ENCODE results near the gene PTPN9. TPM values are rescaled to one million over a fixed set of nuclear protein-coding genes. Genes with fewer than 3 reads are reported as not detected.

The PTPN9 gene
- total and polyA plus RNA-seq, 2 of the 13 experiments (the other 11 are each of a cell fraction or from before 2014, with no cell fraction given) = 16.6 to 19.9 TPM

DNA sequence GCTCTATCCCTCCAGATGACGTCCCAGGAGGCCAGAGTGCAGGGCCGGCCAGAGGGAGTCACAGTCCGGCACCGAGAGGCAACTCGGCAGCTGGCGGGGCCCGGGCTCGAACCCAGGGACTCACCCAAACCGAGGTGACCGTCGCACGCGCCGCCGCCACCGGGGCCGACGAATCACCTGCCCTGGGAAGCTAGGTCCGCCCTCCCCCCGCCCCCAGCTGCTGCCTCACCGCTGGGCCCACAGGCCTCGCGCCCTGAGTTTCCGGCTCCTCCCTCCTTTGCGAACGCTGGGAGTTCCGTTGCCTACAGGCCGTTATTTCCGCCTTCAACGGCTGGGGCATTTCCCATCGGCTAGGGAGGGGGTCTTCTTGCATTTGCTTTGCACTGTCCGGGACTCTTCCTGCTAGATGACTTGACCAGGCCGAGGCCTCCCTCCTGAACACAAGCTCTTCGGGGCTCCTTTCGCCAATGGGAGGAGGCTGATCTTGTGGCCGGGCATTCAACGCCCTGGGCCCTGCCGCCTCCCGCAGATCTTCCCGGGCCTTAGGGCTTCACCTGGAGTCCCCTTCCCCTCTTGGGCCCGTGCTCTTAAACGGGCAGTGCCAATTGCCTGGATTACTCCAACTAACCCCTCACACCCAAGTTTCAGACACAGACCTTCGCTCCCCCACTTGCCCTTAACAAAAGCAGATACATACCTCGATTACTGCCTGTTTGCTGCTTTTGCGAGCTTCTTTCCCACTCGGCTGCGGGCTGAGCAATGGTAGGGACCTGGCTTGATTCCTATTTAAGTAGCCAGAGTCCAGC, 46.6 kb upstream of the PTPN9 start, which contains the start of gene SNUPN (continued):
- TF ChIP-seq ZNF230 (CRISPR knock-in tag; IDR thresholded peaks at IDR 0.05) (peak; percentile 58; the same call in 1 of the 2 replicates), SRSF1 (optimal IDR thresholded peaks at IDR 0.05; ENCODE audit: low read depth, low read length) (no peak), ZMYM4 (CRISPR knock-in tag; IDR thresholded peaks at IDR 0.05) (peak; percentile 67), NFKBIZ (CRISPR knock-in tag; IDR thresholded peaks at IDR 0.05) (peak; percentile 50; the same call in 1 of the 2 replicates), ZNF546 (CRISPR knock-in tag; conservative IDR thresholded peaks at IDR 0.05) (no peak), ZNF703 (CRISPR knock-in tag; IDR thresholded peaks at IDR 0.05; ENCODE audit: borderline replicate concordance) (0 out of 2 replicates have a peak, but pooled peaks have one; percentile 29), ZFX (CRISPR knock-in tag; IDR thresholded peaks at IDR 0.05; ENCODE audit: low read depth) (peak; percentile 98), PHB2 (IDR thresholded peaks at IDR 0.05; ENCODE audit: partially characterized antibody) (no peak), PITX1 (CRISPR knock-in tag; IDR thresholded peaks at IDR 0.05) (peak; percentile 46), HNRNPL (IDR thresholded peaks at IDR 0.05; ENCODE audit: low read depth, low read length) (0 out of 2 replicates have a peak, but pooled peaks have one; percentile 43), ZFP37 (CRISPR knock-in tag; IDR thresholded peaks at IDR 0.05; ENCODE audit: borderline replicate concordance) (peak; percentile 87), PHF21A (CRISPR knock-in tag; IDR thresholded peaks at IDR 0.05) (peak; percentile 83), SOX5 (CRISPR knock-in tag; IDR thresholded peaks at IDR 0.05; ENCODE audit: borderline replicate concordance) (peak; percentile 15; the same call in 1 of the 2 replicates), NCOA5 (CRISPR knock-in tag; IDR thresholded peaks at IDR 0.05) (no peak), ZNF337 (CRISPR knock-in tag; IDR thresholded peaks at IDR 0.05; ENCODE audit: borderline replicate concordance, low read depth) (no peak), ESRRA (CRISPR knock-in tag; IDR thresholded peaks at IDR 0.05; ENCODE audit: low read depth) (peak; percentile 27; the same call in 1 of the 2 replicates), ZSCAN25 (CRISPR knock-in tag; IDR thresholded peaks at IDR 0.05) (no peak), KLF11 (CRISPR knock-in tag; IDR thresholded peaks at IDR 0.05) (peak; percentile 61; the same call in 1 of the 2 replicates), ZBTB21 (CRISPR knock-in tag; IDR thresholded peaks at IDR 0.05) (no peak), MYNN (CRISPR knock-in tag; IDR thresholded peaks at IDR 0.05; ENCODE audit: low read depth) (no peak), MXI1 (IDR thresholded peaks at IDR 0.05; ENCODE audit: borderline replicate concordance, low read depth, low read length) (peak; percentile 71; the same call in 1 of the 3 replicates)
- TF ChIP-seq, protein P1, sequence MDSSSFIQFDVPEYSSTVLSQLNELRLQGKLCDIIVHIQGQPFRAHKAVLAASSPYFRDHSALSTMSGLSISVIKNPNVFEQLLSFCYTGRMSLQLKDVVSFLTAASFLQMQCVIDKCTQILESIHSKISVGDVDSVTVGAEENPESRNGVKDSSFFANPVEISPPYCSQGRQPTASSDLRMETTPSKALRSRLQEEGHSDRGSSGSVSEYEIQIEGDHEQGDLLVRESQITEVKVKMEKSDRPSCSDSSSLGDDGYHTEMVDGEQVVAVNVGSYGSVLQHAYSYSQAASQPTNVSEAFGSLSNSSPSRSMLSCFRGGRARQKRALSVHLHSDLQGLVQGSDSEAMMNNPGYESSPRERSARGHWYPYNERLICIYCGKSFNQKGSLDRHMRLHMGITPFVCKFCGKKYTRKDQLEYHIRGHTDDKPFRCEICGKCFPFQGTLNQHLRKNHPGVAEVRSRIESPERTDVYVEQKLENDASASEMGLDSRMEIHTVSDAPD (CRISPR knock-in tag; IDR thresholded peaks at IDR 0.05) = no peak
- TF ChIP-seq, protein P2, sequence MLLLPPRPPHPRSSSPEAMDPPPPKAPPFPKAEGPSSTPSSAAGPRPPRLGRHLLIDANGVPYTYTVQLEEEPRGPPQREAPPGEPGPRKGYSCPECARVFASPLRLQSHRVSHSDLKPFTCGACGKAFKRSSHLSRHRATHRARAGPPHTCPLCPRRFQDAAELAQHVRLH (CRISPR knock-in tag; IDR thresholded peaks at IDR 0.05; ENCODE audit: borderline replicate concordance, low read depth) = peak; percentile 58; the same call in 1 of the 2 replicates
- TF ChIP-seq, protein P3, sequence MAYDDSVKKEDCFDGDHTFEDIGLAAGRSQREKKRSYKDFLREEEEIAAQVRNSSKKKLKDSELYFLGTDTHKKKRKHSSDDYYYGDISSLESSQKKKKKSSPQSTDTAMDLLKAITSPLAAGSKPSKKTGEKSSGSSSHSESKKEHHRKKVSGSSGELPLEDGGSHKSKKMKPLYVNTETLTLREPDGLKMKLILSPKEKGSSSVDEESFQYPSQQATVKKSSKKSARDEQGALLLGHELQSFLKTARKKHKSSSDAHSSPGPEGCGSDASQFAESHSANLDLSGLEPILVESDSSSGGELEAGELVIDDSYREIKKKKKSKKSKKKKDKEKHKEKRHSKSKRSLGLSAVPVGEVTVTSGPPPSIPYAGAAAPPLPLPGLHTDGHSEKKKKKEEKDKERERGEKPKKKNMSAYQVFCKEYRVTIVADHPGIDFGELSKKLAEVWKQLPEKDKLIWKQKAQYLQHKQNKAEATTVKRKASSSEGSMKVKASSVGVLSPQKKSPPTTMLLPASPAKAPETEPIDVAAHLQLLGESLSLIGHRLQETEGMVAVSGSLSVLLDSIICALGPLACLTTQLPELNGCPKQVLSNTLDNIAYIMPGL (CRISPR knock-in tag; IDR thresholded peaks at IDR 0.05; ENCODE audit: borderline replicate concordance in 1 of 2, low read depth in 1 of 2) = peak; percentile 84 to 94; a peak in 3 of 4 replicates
- TF ChIP-seq, protein P4, sequence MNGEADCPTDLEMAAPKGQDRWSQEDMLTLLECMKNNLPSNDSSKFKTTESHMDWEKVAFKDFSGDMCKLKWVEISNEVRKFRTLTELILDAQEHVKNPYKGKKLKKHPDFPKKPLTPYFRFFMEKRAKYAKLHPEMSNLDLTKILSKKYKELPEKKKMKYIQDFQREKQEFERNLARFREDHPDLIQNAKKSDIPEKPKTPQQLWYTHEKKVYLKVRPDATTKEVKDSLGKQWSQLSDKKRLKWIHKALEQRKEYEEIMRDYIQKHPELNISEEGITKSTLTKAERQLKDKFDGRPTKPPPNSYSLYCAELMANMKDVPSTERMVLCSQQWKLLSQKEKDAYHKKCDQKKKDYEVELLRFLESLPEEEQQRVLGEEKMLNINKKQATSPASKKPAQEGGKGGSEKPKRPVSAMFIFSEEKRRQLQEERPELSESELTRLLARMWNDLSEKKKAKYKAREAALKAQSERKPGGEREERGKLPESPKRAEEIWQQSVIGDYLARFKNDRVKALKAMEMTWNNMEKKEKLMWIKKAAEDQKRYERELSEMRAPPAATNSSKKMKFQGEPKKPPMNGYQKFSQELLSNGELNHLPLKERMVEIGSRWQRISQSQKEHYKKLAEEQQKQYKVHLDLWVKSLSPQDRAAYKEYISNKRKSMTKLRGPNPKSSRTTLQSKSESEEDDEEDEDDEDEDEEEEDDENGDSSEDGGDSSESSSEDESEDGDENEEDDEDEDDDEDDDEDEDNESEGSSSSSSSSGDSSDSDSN (CRISPR knock-in tag; IDR thresholded peaks at IDR 0.05) = peak; percentile 80

Measured in HepG2 (cell line).